GM21576 (cell line): Measurements from ENCODE around the gene ERP44.
"Not testable (repeated sequence)": the region's sequence is repeated elsewhere in the genome, so short reads cannot be mapped to it uniquely, and the experiment has no call there.

ENCODE experiments used
- ATAC-seq: cut with Tn5 transposase; IDR thresholded peaks from one replicate; pipeline ENCODE4 v1.9.1; 2021; ENCODE audit warnings: mild to moderate bottlenecking, moderate library complexity; ENCODE audit not compliant: unreplicated experiment

The ERP44 gene

GRCh38 chr9:100070104-100071041, 28.4 kb downstream of the ERP44 start:
- ATAC-seq, result no peak

GRCh38 chr9:100069068-100069467, 29.7 kb downstream of the ERP44 start:
- not testable (repeated sequence) for ATAC-seq

GRCh38 chr9:100067990-100068389, 30.8 kb downstream of the ERP44 start:
- ATAC-seq, result not testable (repeated sequence)

GRCh38 chr9:100066539-100066938, 32.3 kb downstream of the ERP44 start:
- peak; percentile 79 for ATAC-seq

- no peak for ATAC-seq
These were observed 33.8 kb downstream of the ERP44 start for GRCh38 chr9:100064872-100065581.

- no peak for ATAC-seq
These were observed 35.6 kb downstream of the ERP44 start for GRCh38 chr9:100063185-100063584.

- ATAC-seq, result not testable (repeated sequence)
These were observed 36.1 kb downstream of the ERP44 start for GRCh38 chr9:100062683-100063082.

- peak; percentile 84 for ATAC-seq
These were observed 39.9 kb downstream of the ERP44 start for GRCh38 chr9:100058699-100059579.

- ATAC-seq, result no peak
These were observed 41.2 kb downstream of the ERP44 start for GRCh38 chr9:100057624-100058023.

- no peak for ATAC-seq
These were observed 42.2 kb downstream of the ERP44 start for GRCh38 chr9:100056561-100056960.

GRCh38 chr9:100052375-100052774, 46.4 kb downstream of the ERP44 start:
- ATAC-seq, result no peak

- no peak for ATAC-seq
These were observed 49.2 kb downstream of the ERP44 start for GRCh38 chr9:100049551-100049950.

- ATAC-seq, result no peak
These were observed 60.3 kb downstream of the ERP44 start for GRCh38 chr9:100038472-100038871.

GRCh38 chr9:100033877-100034551, 64.8 kb downstream of the ERP44 start:
- no peak for ATAC-seq

- no peak for ATAC-seq
These were observed 68.3 kb downstream of the ERP44 start for GRCh38 chr9:100030548-100030947.

GRCh38 chr9:100029251-100029650, 69.5 kb downstream of the ERP44 start:
- ATAC-seq, result no peak

GRCh38 chr9:100028201-100028784, 70.5 kb downstream of the ERP44 start:
- peak; percentile 85 for ATAC-seq

- ATAC-seq, result no peak
These were observed 71.3 kb downstream of the ERP44 start for GRCh38 chr9:100027543-100027942.

- no peak for ATAC-seq
These were observed 76.9 kb downstream of the ERP44 start for GRCh38 chr9:100021931-100022330.
